Lung (tissue), 12 donors: ENCODE data around the gene FBXO27. TPM values are rescaled to one million over a fixed set of nuclear protein-coding genes. Genes with fewer than 3 reads are reported as not detected.
"Not testable (repeated sequence)": the region's sequence is repeated elsewhere in the genome, so short reads cannot be mapped to it uniquely, and the experiment has no call there.

ENCODE experiments used
- ATAC-seq: fragments of 200-7000 bp; cut with Tn5 transposase; one replicate; pipeline ENCODE4 v1.9.1; 2020; ENCODE audit warnings: moderate number of reproducible peaks; ENCODE audit not compliant: insufficient read depth, low FRiP score
- DNase-seq, 3 donors: peaks; one replicate each; pipeline ENCODE4 v3.0.0-alpha.2; 2013 to 2017
- H3K27ac ChIP-seq, 2 donors: one replicate each; pipeline ENCODE4 v1.5.1; 2013; ENCODE audit warnings: mild to moderate bottlenecking in 2 of 2, moderate library complexity in 2 of 2, control low read depth in 1 of 2, inconsistent platforms in 1 of 2, low read depth in 1 of 2, low read length in 1 of 2
- H3K27me3 ChIP-seq, 3 donors: one replicate each; pipeline ENCODE4 v1.5.1; 2013; ENCODE audit warnings: low read length in 2 of 3; ENCODE audit not compliant: control insufficient read depth in 3 of 3, insufficient read depth in 3 of 3
- H3K36me3 ChIP-seq, 4 donors: one replicate each; pipeline ENCODE4 v1.5.1; 2013; ENCODE audit warnings: low read length in 4 of 4, mild to moderate bottlenecking in 1 of 4, moderate library complexity in 1 of 4; ENCODE audit not compliant: control insufficient read depth in 4 of 4, insufficient read depth in 4 of 4
- H3K4me1 ChIP-seq, 5 donors: one replicate each; pipeline ENCODE4 v1.5.1; 2013; ENCODE audit warnings: low read length in 5 of 5, mild to moderate bottlenecking in 2 of 5, moderate library complexity in 1 of 5; ENCODE audit not compliant: control insufficient read depth in 5 of 5, insufficient read depth in 5 of 5
- H3K4me3 ChIP-seq: one replicate; pipeline ENCODE4 v1.5.1; 2013; ENCODE audit warnings: mild to moderate bottlenecking, control low read depth, moderate library complexity
- H3K9ac ChIP-seq, 2 donors: one replicate each; pipeline ENCODE4 v1.5.1; 2013; ENCODE audit warnings: low read length in 2 of 2, control low read depth in 1 of 2; ENCODE audit not compliant: insufficient read depth in 1 of 2
- H3K9me3 ChIP-seq, 4 donors: one replicate each; pipeline ENCODE4 v1.5.1; 2013; ENCODE audit warnings: low read length in 3 of 4, mild to moderate bottlenecking in 1 of 4, moderate library complexity in 1 of 4; ENCODE audit not compliant: control insufficient read depth in 4 of 4, insufficient read depth in 3 of 4
- CTCF ChIP-seq: IDR thresholded peaks from 2 replicates; pipeline ENCODE4 v1.5.1; 2012; ENCODE audit warnings: mild to moderate bottlenecking; ENCODE audit errors: control extremely low read depth, extremely low read depth
- WGBS, 2 donors: extraction: QIAGEN DNeasy Blood & Tissue Kit; methylation state at CpG; one replicate each; pipeline ENCODE4 v1.1.7; 2013; 5-methylcytosine and 5-hydroxymethylcytosine counted together
- polyA plus RNA-seq, 2 donors: library from polyadenylated mRNA; stranded (reverse); fragments of 200-250 nt; gene quantifications; one replicate each; pipeline ENCODE4 v1.2.1, GENCODE V29; 2013
- total RNA-seq, 2 donors: library from RNA; depleted of rRNA in 1 of 2; stranded (reverse); fragments of >200 nt in 1 of 2; gene quantifications; one replicate each; pipeline ENCODE4 v1.2.1, GENCODE V29; 2014 to 2021
- donor health status: control.
- donor health status: control.
- donor health status: Bipolar disorder and iron deficiency.
- donor health status: healthy.
- donor health status: DM: yes; HTN: yes; CAD: no.

FBXO27 gene
- total and polyA plus RNA-seq, 4 donors, result 2.8 to 18.0 (median 5.6) TPM

- Histone ChIP-seq H3K4me1 (no peaks in the 10 kb centered on the region), H3K9ac (no peak overlapping the region), H3K27ac (no peak overlapping the region), H3K27me3 (peaks cover 2 to 16% (median 7%) of the 10 kb centered on the region in 3 donors), H3K36me3 (no peaks in the 10 kb centered on the region), H3K4me3 (no peak overlapping the region), H3K9me3 (no peaks in the 10 kb centered on the region)
- no peak for TF ChIP-seq CTCF
- 91% methylated on average over 11 of the region's 11 CpGs for WGBS, 2 donors
- ATAC-seq (no peak), DNase-seq (no peak)
Measured at GRCh38 chr19:39077323-39077722, 45.0 kb upstream of the FBXO27 start.

- Histone ChIP-seq H3K27me3 (peaks cover 0 to 7% (median 4%) of the 10 kb centered on the region in 3 donors), H3K36me3 (no peaks in the 10 kb centered on the region), H3K9me3 (no peaks in the 10 kb centered on the region), H3K4me3 (no peak overlapping the region), H3K4me1 (no peaks in the 10 kb centered on the region), H3K9ac (no peak overlapping the region), H3K27ac (no peak overlapping the region)
- no peak for DNase-seq
- no peak for TF ChIP-seq CTCF
- 92 to 96% methylated on average over 6 of the region's 6 CpGs for WGBS, 2 donors
- no peak for ATAC-seq
Measured at GRCh38 chr19:39074942-39075341, 42.6 kb upstream of the FBXO27 start.

- ATAC-seq, result no peak
- Histone ChIP-seq H3K4me3 (no peak overlapping the region), H3K36me3 (no peaks in the 10 kb centered on the region), H3K9ac (no peak overlapping the region), H3K9me3 (no peaks in the 10 kb centered on the region), H3K27ac (no peak overlapping the region), H3K4me1 (no peaks in the 10 kb centered on the region), H3K27me3 (peaks cover 0 to 7% (median 4%) of the 10 kb centered on the region in 3 donors)
- WGBS, 2 donors, result 65 to 78% methylated on average over 3 of the region's 3 CpGs
- DNase-seq, result no peak
- TF ChIP-seq CTCF, result no peak
Measured at GRCh38 chr19:39074205-39074692, 41.9 kb upstream of the FBXO27 start.

GRCh38 chr19:39070888-39071287, 38.5 kb upstream of the FBXO27 start:
- no peaks in the 10 kb centered on the region for H3K36me3 ChIP-seq
- DNase-seq (no peak), ATAC-seq (no peak)
- no peak overlapping the region for H3K9ac ChIP-seq
- 86 to 94% methylated on average over 5 of the region's 5 CpGs for WGBS, 2 donors
- no peak for TF ChIP-seq CTCF
- H3K9me3 ChIP-seq, result no peaks in the 10 kb centered on the region
- H3K4me3 ChIP-seq, result no peak overlapping the region
- no peak overlapping the region for H3K27ac ChIP-seq
- H3K27me3 ChIP-seq, result peaks cover 0 to 7% (median 0%) of the 10 kb centered on the region in 3 donors
- no peaks in the 10 kb centered on the region for H3K4me1 ChIP-seq

- not testable (repeated sequence) for H3K9me3 ChIP-seq, H3K4me1 ChIP-seq, ATAC-seq, DNase-seq, H3K36me3 ChIP-seq, H3K27ac ChIP-seq, H3K9ac ChIP-seq, H3K4me3 ChIP-seq, H3K27me3 ChIP-seq
- 85 to 92% methylated on average over 6 of the region's 6 CpGs for WGBS, 2 donors
Measured at GRCh38 chr19:39068259-39068658, 35.9 kb upstream of the FBXO27 start.
